Prostate gland (tissue), 2 donors: ENCODE data around the gene EIF3M. TPM values are rescaled to one million over a fixed set of nuclear protein-coding genes. Genes with fewer than 3 reads are reported as not detected.
"Not testable (repeated sequence)": the region's sequence is repeated elsewhere in the genome, so short reads cannot be mapped to it uniquely, and the experiment has no call there.

Experiments used
- DNase-seq: peaks from one replicate; pipeline ENCODE4 v3.0.0-alpha.2; 2019; ENCODE audit warnings: low spot score
- H3K27ac ChIP-seq, 2 donors: fragments of 200-600 bp; sonication (generic); 2 replicates each; pipeline ENCODE4 v1.5.1; 2017 to 2019
- H3K27me3 ChIP-seq: fragments of 200-600 bp; sonication (generic); replicated peaks from 2 replicates; pipeline ENCODE4 v1.5.1; 2019; ENCODE audit not compliant: insufficient read depth
- H3K36me3 ChIP-seq, 2 donors: fragments of 200-600 bp; sonication (generic); 1 replicate in 1 of 2; 2 replicates in 1 of 2; pipeline versions ENCODE4 v1.5.1 to v1.8.1; 2017 to 2019
- H3K4me1 ChIP-seq: fragments of 200-600 bp; sonication (generic); replicated peaks from 2 replicates; pipeline ENCODE4 v1.5.1; 2019
- H3K4me3 ChIP-seq, 2 donors: fragments of 200-600 bp; sonication (generic); 2 replicates each; pipeline ENCODE4 v1.5.1; 2017 to 2019
- H3K9me3 ChIP-seq: fragments of 200-600 bp; sonication (generic); 2 replicates; pipeline ENCODE4 v1.5.1; 2017
- CTCF ChIP-seq, 4 experiments: fragments of 200-600 bp in 2 of 4; fragments of 450-650 bp in 2 of 4; sonication (generic) in 2 of 4; IDR thresholded peaks; 1 replicate in 3 of 4; 2 replicates in 1 of 4; pipeline ENCODE4 v1.5.1; 2016 to 2019; ENCODE audit warnings: antibody characterized with exemption in 4 of 4, mild to moderate bottlenecking in 2 of 4, moderate library complexity in 2 of 4
- POLR2A ChIP-seq: fragments of 450-650 bp; IDR thresholded peaks from one replicate; pipeline ENCODE4 v1.6.1; 2016; ENCODE audit warnings: antibody characterized with exemption, mild to moderate bottlenecking
- POLR2AphosphoS5 ChIP-seq: sonication (generic); formaldehyde crosslinking; IDR thresholded peaks from one replicate; pipeline ENCODE4 v1.6.1; 2017; ENCODE audit warnings: antibody characterized with exemption
- WGBS: methylation state at CpG from one replicate; pipeline ENCODE4 v1.1.5; 2018; 5-methylcytosine and 5-hydroxymethylcytosine counted together
- intact Hi-C: fragments of 100-400 bp; cut with DNase I; formaldehyde crosslinking; loops from one replicate; pipeline ENCODE4 v1.14.2; 2022
- total RNA-seq, 2 donors: library from RNA; depleted of rRNA; stranded (reverse); fragments of >200 nt; gene quantifications; one replicate each; pipeline ENCODE4 v1.1.0, GENCODE V29; 2016

Gene EIF3M
- total RNA-seq, 2 donors from 2014 or later: 353 to 458 TPM

- DNase-seq: no peak
- WGBS: 17% methylated on average over 7 of the region's 7 CpGs
- Histone ChIP-seq H3K4me3 (peak overlapping the region; percentile 68 to 79), H3K27me3 (no peaks in the 10 kb centered on the region), H3K4me1 (no peaks in the 10 kb centered on the region), H3K9me3 (no peaks in the 10 kb centered on the region), H3K36me3 (no peaks in the 10 kb centered on the region), H3K27ac (no peak overlapping the region)
- TF ChIP-seq POLR2A: no peak
- no peak for TF ChIP-seq CTCF (IDR thresholded peaks at IDR 0.05)
- no peak for TF ChIP-seq POLR2AphosphoS5
- intact Hi-C loops: loop anchor here (10.0 kb wide), 1 partner anchor 310 kb away; the partner anchor contains the start of gene QSER1
Observed at GRCh38 chr11:32584921-32585320, 1.3 kb downstream of the EIF3M start.

GRCh38 chr11:32586576-32587190, 3.1 kb downstream of the EIF3M start:
- Histone ChIP-seq H3K27ac (no peak overlapping the region), H3K4me1 (no peaks in the 10 kb centered on the region), H3K27me3 (no peaks in the 10 kb centered on the region), H3K36me3 (peaks cover 3 to 5% of the 10 kb centered on the region in 2 donors), H3K4me3 (no peak overlapping the region), H3K9me3 (no peaks in the 10 kb centered on the region)
- DNase-seq: no peak
- WGBS: 66% methylated on average over 4 of the region's 4 CpGs
- no peak for TF ChIP-seq POLR2AphosphoS5
- TF ChIP-seq POLR2A: no peak
- TF ChIP-seq CTCF (IDR thresholded peaks at IDR 0.05): no peak
- intact Hi-C loops: loop anchor here (10.0 kb wide), 1 partner anchor 308 kb away; the partner anchor contains the start of gene QSER1

DNA sequence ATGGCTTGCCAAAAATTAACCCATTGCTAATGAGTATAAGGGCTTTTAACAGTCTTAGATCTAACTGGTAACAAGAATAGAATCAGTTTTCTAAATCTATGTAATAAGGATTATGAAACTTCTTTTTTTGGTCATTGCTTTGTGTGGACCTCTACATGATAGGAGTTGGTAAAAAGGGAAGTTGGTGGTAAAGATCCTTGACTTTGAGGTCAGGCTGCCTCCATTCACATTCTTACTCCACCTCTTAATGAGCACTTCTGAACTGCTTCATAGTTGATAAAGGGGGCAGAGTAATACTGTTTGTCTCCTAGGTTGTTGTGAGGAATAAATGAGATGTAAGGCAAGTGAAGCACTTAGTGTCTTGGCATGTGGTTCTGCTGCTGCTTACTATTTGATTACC, 10.6 kb downstream of the EIF3M start:
- Histone ChIP-seq H3K27me3 (no peaks in the 10 kb centered on the region), H3K36me3 (peaks cover 7 to 10% of the 10 kb centered on the region in 2 donors), H3K4me3 (no peak overlapping the region), H3K27ac (no peak overlapping the region), H3K4me1 (no peaks in the 10 kb centered on the region), H3K9me3 (no peaks in the 10 kb centered on the region)
- DNase-seq: no peak
- TF ChIP-seq POLR2AphosphoS5 (no peak), POLR2A (no peak)
- intact Hi-C loops: no loop called here

DNA sequence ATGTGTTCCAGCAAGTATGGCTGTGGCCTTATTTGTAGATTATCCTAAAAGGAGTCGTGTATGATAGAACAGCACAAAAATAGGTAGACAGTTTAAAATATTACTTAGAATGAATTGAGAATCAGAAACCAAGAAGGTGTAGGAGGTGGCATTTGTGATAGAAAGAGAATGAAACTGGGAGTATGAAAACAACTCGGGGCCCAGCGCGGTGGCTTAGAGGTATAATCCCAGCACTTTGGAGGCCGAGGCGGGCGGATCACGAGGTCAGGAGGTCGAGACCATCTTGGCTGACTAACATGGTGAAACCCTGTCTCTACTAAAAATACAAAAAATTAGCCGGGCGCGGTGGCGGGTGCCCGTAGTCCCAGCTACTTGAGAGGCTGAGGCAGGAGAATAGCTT, 12.5 kb downstream of the EIF3M start:
- H3K36me3 ChIP-seq, DNase-seq, H3K27ac ChIP-seq, H3K9me3 ChIP-seq, H3K4me3 ChIP-seq, H3K27me3 ChIP-seq, intact Hi-C loops, H3K4me1 ChIP-seq: not testable (repeated sequence)
- 96% methylated on average over 14 of the region's 14 CpGs for WGBS

GRCh38 chr11:32597921-32598320, 14.3 kb downstream of the EIF3M start:
- WGBS: 52% methylated on average over 1 of the region's 1 CpG
- intact Hi-C loops: no loop called here

More at GRCh38 chr11:32597921-32598320, 14.3 kb downstream of the EIF3M start:
- Histone ChIP-seq H3K27ac (no peak overlapping the region), H3K4me3 (no peak overlapping the region), H3K4me1 (peaks cover 2% of the 10 kb centered on the region), H3K9me3 (no peaks in the 10 kb centered on the region), H3K27me3 (no peaks in the 10 kb centered on the region), H3K36me3 (peaks cover 0 to 5% of the 10 kb centered on the region in 2 donors)
- no peak for TF ChIP-seq POLR2A
- TF ChIP-seq POLR2AphosphoS5: no peak
- TF ChIP-seq CTCF (IDR thresholded peaks at IDR 0.05): no peak
- no peak for DNase-seq
